Measurements from ENCODE around the gene SKIDA1.

The SKIDA1 gene

GRCh38 chr10:21475393-21475792 is 50.1 kb downstream of the SKIDA1 start:
- no peak for DNase-seq

GRCh38 chr10:21473541-21473940 is 51.9 kb downstream of the SKIDA1 start:
- no peak for DNase-seq

GRCh38 chr10:21473135-21473534 is 52.3 kb downstream of the SKIDA1 start:
- DNase-seq = no peak

GRCh38 chr10:21468086-21468485 is 57.4 kb downstream of the SKIDA1 start:
- DNase-seq = no peak

DNA sequence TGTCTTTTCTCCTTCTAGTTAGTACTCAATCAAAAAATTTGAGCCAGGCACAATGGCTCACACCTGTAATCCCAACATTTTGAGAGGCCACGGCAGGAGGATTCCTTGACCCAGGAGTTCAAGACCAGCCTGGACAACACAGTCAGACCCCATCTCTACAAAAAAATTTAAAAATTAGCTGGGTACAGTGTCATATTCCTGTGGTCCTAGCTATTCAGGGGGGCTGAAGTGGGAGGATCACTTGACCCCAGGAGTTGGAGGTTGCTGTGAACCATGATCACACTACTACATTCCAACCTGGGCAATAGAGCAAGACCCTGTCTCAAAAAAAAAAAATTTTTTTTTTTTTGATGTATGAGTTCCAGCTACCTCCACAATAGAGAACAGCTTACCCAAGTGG is 57.8 kb downstream of the SKIDA1 start:
- no peak for DNase-seq

- no peak for DNase-seq
Measured at GRCh38 chr10:21464134-21464533, 61.3 kb downstream of the SKIDA1 start.

Data from NCI-H2171 (cell line).